GM12891 (cell line): Measurements from ENCODE around the gene CXCR5.

Experiments
- DNase-seq: peaks from one replicate; pipeline ENCODE4 v3.0.0; 2011; ENCODE audit warnings: low spot score; ENCODE audit not compliant: insufficient read length
- FAIRE-seq: peaks from 2 replicates; lab custom pipeline; 2011; peaks lifted over from hg19 to GRCh38; lab: Jason Lieb, UNC
- PAX5 ChIP-seq: IDR thresholded peaks from 2 replicates; pipeline ENCODE4 v1.6.1; 2011; ENCODE audit warnings: low read length, moderate library complexity, mild to moderate bottlenecking; ENCODE audit not compliant: insufficient read depth, severe bottlenecking
- POLR2A ChIP-seq: IDR thresholded peaks from 2 replicates; pipeline ENCODE4 v1.6.1; 2011; ENCODE audit warnings: low read depth, low read length, control low read depth
- POLR2AphosphoS5 ChIP-seq: IDR thresholded peaks from 2 replicates; pipeline ENCODE4 v1.6.1; 2011; ENCODE audit warnings: low read depth, low read length, control low read depth
- POU2F2 ChIP-seq: IDR thresholded peaks from 2 replicates; pipeline ENCODE4 v1.6.1; 2011; ENCODE audit warnings: low read depth, mild to moderate bottlenecking, control low read depth, low read length, moderate library complexity
- SPI1 ChIP-seq: IDR thresholded peaks from 2 replicates; pipeline ENCODE4 v1.6.1; 2011; ENCODE audit warnings: low read depth, low read length, control low read depth
- TAF1 ChIP-seq: IDR thresholded peaks from 2 replicates; pipeline ENCODE4 v1.6.1; 2011; ENCODE audit warnings: low read depth, low read length, control low read depth

The CXCR5 gene

GRCh38 chr11:118916842-118917388 is 33.2 kb downstream of the CXCR5 start:
- no peak for DNase-seq
- FAIRE-seq, result no peak
- TF ChIP-seq SPI1 (no peak), TAF1 (no peak), POLR2AphosphoS5 (no peak), POLR2A (no peak), PAX5 (no peak), POU2F2 (no peak)

- DNase-seq (no peak), FAIRE-seq (no peak)
- TF ChIP-seq POLR2A, result no peak
- no peak for TF ChIP-seq POU2F2
- TF ChIP-seq POLR2AphosphoS5, result no peak
- no peak for TF ChIP-seq SPI1
- no peak for TF ChIP-seq PAX5
- no peak for TF ChIP-seq TAF1
These were observed 33.9 kb downstream of the CXCR5 start for GRCh38 chr11:118917481-118918127.

- TF ChIP-seq POLR2A (no peak), POLR2AphosphoS5 (no peak), TAF1 (no peak), POU2F2 (no peak), PAX5 (no peak), SPI1 (no peak)
- no peak for DNase-seq
- no peak for FAIRE-seq
These were observed 34.5 kb downstream of the CXCR5 start for GRCh38 chr11:118918128-118918685.

GRCh38 chr11:118918686-118919280 is 35.1 kb downstream of the CXCR5 start:
- DNase-seq, result no peak
- no peak for TF ChIP-seq POLR2A
- TF ChIP-seq PAX5, result no peak
- TF ChIP-seq POU2F2, result no peak
- TF ChIP-seq TAF1, result no peak
- no peak for TF ChIP-seq POLR2AphosphoS5
- TF ChIP-seq SPI1, result no peak
- FAIRE-seq, result no peak

GRCh38 chr11:118921121-118921928 is 37.6 kb downstream of the CXCR5 start:
- no peak for FAIRE-seq
- TF ChIP-seq TAF1 (no peak), POLR2A (no peak), SPI1 (no peak), POU2F2 (no peak), POLR2AphosphoS5 (no peak), PAX5 (no peak)
- DNase-seq, result no peak

GRCh38 chr11:118921929-118922744 is 38.4 kb downstream of the CXCR5 start:
- DNase-seq (no peak), FAIRE-seq (no peak)
- TF ChIP-seq POLR2A (no peak), POU2F2 (no peak), PAX5 (no peak), SPI1 (no peak), TAF1 (no peak), POLR2AphosphoS5 (no peak)

- DNase-seq (no peak), FAIRE-seq (no peak)
- no peak for TF ChIP-seq POLR2AphosphoS5
- TF ChIP-seq SPI1, result no peak
- no peak for TF ChIP-seq TAF1
- TF ChIP-seq PAX5, result no peak
These were observed 39.3 kb downstream of the CXCR5 start for GRCh38 chr11:118922745-118923627.

GRCh38 chr11:118923721-118924587 is 40.3 kb downstream of the CXCR5 start:
- TF ChIP-seq PAX5, result no peak
- no peak for TF ChIP-seq POLR2A
- no peak for TF ChIP-seq TAF1
- TF ChIP-seq POU2F2, result no peak
- no peak for TF ChIP-seq POLR2AphosphoS5
- no peak for TF ChIP-seq SPI1
- no peak for FAIRE-seq
- no peak for DNase-seq
